Gastroesophageal sphincter (tissue), 3 donors: ENCODE data around the gene RFNG.

ENCODE experiments used
- CTCF ChIP-seq, 4 experiments: fragments of 200-600 bp in 2 of 4; fragments of 450-650 bp in 2 of 4; sonication (generic) in 1 of 4; IDR thresholded peaks; one replicate each; pipeline ENCODE4 v1.5.1; 2017 to 2019; ENCODE audit warnings: antibody characterized with exemption in 4 of 4, mild to moderate bottlenecking in 2 of 4, moderate library complexity in 2 of 4
- EP300 ChIP-seq: sonication (generic); formaldehyde crosslinking; IDR thresholded peaks from one replicate; pipeline ENCODE4 v1.6.1; 2017; ENCODE audit warnings: antibody characterized with exemption, mild to moderate bottlenecking
- POLR2A ChIP-seq, 2 donors: fragments of 450-650 bp; IDR thresholded peaks; one replicate each; pipeline ENCODE4 v1.6.1; 2017; ENCODE audit warnings: antibody characterized with exemption in 2 of 2, mild to moderate bottlenecking in 2 of 2, moderate library complexity in 1 of 2

GRCh38 chr17:82059272-82060000, 7.8 kb upstream of the RFNG start:
- TF ChIP-seq CTCF (IDR thresholded peaks at IDR 0.05) (no peak), POLR2A (IDR thresholded peaks at IDR 0.05) (no peak), EP300 (no peak)
